Natural killer cell treated with Interleukin-12 subunit alpha and Interleukin-12 subunit beta and Interleukin-15 and Interleukin-18, amount 100 ng/mL, for 72 hours (primary cell): ENCODE results near the gene SPP2. TPM values are rescaled to one million over a fixed set of nuclear protein-coding genes. Genes with fewer than 3 reads are reported as not detected.
A peak's percentile ranks its signal among the peaks of the same experiment; 100 is the strongest.

Source experiments
- ATAC-seq, 2 donors: fragments of 150-1000 bp; cut with Tn5 transposase in 1 of 2; sonication (Bioruptor Pico), chemical (Tn5 transposase) in 1 of 2; 2 replicates each; pipeline ENCODE4 v1.10.0; 2021
- DNase-seq: peaks from one replicate; pipeline ENCODE4 v3.0.0; 2022; ENCODE audit warnings: low spot score
- H3K27ac Mint-ChIP-seq, 2 donors: 1 replicate in 1 of 2; 2 replicates in 1 of 2; pipeline ENCODE4 v1.8.0; 2022; ENCODE audit warnings: mixed read lengths in 2 of 2, mild to moderate bottlenecking in 1 of 2, moderate library complexity in 1 of 2
- H3K27me3 Mint-ChIP-seq, 2 donors: 1 replicate in 1 of 2; 2 replicates in 1 of 2; pipeline ENCODE4 v1.8.0; 2022; ENCODE audit warnings: mixed read lengths in 2 of 2
- H3K36me3 Mint-ChIP-seq: one replicate; pipeline ENCODE4 v1.8.0; 2022; ENCODE audit warnings: mixed read lengths
- H3K4me1 Mint-ChIP-seq, 2 donors: 1 replicate in 1 of 2; 2 replicates in 1 of 2; pipeline ENCODE4 v1.8.0; 2022; ENCODE audit warnings: low read depth in 2 of 2, mixed read lengths in 2 of 2, mild to moderate bottlenecking in 1 of 2
- H3K4me3 Mint-ChIP-seq: one replicate; pipeline ENCODE4 v1.8.0; 2022; ENCODE audit warnings: mixed read lengths
- H3K9me3 Mint-ChIP-seq: 2 replicates; pipeline ENCODE4 v1.8.0; 2022; ENCODE audit warnings: mixed read lengths
- total RNA-seq, 2 donors: library from RNA; stranded (reverse); gene quantifications; one replicate each; pipeline ENCODE4 v1.2.3, GENCODE V29; 2022

Gene SPP2
- total RNA-seq, 2 donors from 2014 or later, result not detected

DNA sequence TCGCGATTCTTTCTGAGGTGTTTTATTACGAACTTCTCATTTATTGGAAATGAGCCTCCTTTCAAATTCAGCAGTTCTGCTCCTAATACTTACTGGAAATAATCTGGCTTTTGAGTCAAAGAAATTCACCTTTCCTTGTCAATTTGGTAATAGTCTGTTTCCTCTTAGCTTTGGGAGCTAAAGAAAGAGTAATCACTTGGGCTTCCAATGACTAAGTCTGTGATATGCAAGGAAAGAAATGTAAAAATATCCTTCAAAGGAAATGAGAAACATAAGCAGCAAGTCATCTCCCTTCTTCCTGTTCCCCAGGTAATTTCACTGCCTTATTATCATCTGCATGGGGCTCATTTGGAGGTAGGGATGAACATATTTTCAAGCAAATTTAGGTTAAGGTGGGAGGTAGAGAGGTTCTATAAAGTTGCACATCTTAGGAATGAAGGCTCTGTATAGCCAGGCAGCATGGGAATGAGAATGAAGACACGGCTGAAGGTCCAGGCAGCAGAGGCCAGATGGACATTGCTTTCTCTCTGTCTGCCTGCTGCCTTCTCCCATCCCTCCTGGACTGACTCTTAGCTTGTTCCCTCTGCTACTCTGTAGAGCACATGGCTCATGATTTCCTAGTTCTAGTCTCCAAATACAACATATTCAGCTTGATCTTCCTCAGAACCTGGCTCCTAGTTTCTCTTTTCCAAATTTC lies 1.0 kb downstream of the SPP2 start:
- H3K4me1 Mint-ChIP-seq, result peaks cover 6% of the 10 kb centered on the region in 2 donors
- no peaks in the 10 kb centered on the region for H3K36me3 Mint-ChIP-seq
- no peak for ATAC-seq
- no peak for DNase-seq
- no peak overlapping the region for H3K4me3 Mint-ChIP-seq
- H3K27me3 Mint-ChIP-seq, result peaks cover 0 to 19% of the 10 kb centered on the region in 2 donors
- no peaks in the 10 kb centered on the region for H3K9me3 Mint-ChIP-seq
- H3K27ac Mint-ChIP-seq, result no peak overlapping the region

DNA sequence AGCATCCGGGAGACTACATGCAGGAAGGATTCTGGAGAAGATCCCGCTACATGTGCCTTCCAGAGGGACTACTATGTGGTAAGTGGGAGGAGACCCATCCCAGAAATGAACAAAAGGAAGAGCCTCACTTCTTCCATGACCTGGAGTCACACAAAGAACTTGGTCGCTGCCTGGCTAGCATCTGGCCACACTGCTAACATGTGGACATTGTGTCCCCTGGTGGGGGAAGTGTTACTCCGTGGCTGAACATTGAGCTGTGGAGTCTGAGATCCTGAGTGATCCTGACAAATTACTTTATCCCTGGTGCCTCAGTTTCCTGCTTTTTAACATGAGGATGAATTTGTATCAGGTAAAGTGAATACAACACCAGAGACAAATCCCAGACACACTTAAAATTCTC lies 8.4 kb downstream of the SPP2 start:
- Mint-ChIP-seq H3K27me3 (peaks cover 0 to 18% of the 10 kb centered on the region in 2 donors), H3K36me3 (no peaks in the 10 kb centered on the region), H3K27ac (no peak overlapping the region), H3K4me3 (no peak overlapping the region), H3K4me1 (peaks cover 25 to 26% of the 10 kb centered on the region in 2 donors), H3K9me3 (no peaks in the 10 kb centered on the region)
- DNase-seq (no peak), ATAC-seq (no peak)

DNA sequence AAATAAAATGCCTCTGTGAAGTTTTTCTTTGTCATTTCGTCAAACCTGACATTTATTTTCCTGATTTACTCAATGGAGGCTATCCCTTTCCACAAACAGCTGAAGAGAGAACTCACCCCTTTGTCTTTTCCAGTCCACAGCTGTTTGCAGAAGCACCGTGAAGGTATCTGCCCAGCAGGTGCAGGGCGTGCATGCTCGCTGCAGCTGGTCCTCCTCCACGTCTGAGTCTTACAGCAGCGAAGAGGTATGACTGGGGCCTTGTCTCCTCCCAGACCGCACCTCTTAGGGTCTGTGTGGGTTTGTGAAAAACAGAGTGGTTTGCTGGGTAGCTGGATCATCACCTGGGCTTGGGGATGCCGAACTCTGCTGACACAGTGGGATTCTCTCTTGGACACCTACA lies 9.7 kb downstream of the SPP2 start:
- Mint-ChIP-seq H3K36me3 (no peaks in the 10 kb centered on the region), H3K9me3 (no peaks in the 10 kb centered on the region), H3K4me3 (no peak overlapping the region), H3K27me3 (peaks cover 0 to 18% of the 10 kb centered on the region in 2 donors), H3K27ac (no peak overlapping the region), H3K4me1 (peaks cover 26 to 31% of the 10 kb centered on the region in 2 donors)
- DNase-seq (no peak), ATAC-seq (no peak)

DNA sequence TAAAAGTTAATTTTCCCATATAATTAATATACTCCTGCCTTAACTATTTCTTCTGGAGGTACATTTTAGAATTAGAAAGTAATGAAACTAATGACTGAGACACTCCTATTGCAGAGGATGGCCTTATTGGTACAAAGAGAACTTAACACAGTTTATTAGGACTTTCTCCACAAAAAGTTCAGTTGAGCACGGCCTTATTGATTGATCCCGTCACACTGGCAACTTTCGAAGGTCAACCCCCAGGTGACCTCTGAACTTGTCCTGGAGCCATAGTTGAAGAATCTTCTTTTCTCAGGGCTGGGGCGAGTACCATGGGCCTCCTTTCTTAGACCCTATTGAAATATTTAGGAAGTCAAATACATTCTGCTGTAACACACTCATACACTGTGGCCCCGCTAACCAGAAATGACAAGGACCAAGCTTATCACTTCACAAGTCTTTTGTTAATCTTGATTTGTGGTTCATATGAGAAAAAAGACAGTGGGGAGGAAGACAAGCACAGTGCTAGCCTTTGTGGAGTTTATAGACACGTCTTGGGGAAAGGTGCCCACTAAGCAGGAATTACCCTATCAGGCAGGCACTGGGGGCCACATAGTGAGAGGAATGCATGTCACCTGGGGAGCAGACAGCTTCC lies 11.2 kb downstream of the SPP2 start:
- H3K4me3 Mint-ChIP-seq, result peak overlapping the region; percentile 51

DNA sequence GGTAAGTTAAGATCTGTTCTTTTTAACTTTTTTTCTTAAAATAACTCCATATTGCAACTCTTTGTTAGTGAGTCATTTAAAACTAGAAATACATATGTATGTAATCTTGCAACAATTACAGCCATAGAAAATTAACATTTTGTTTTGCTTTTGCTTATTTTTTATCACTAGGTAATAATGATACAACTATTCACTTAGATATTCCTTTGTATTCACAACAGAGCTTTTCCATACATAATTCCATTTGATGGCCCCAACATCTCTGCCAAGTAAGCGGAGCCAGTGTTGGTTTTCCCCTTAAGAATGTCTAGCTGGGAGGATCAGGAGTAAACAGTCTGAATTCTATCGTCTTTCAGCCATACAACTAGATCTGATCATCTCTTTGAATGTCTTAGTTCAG lies 16.1 kb downstream of the SPP2 start:
- ATAC-seq, result no peak
- Mint-ChIP-seq H3K27ac (no peak overlapping the region), H3K36me3 (peaks cover 10% of the 10 kb centered on the region)

More for the DNA sequence above, 11.2 kb downstream of the SPP2 start:
- Mint-ChIP-seq H3K36me3 (no peaks in the 10 kb centered on the region), H3K4me1 (peaks cover 24 to 31% of the 10 kb centered on the region in 2 donors), H3K9me3 (no peaks in the 10 kb centered on the region), H3K27ac (peak overlapping the region; percentile 5 to 36), H3K27me3 (peaks cover 0 to 18% of the 10 kb centered on the region in 2 donors)
- DNase-seq (no peak), ATAC-seq (no peak)

DNA sequence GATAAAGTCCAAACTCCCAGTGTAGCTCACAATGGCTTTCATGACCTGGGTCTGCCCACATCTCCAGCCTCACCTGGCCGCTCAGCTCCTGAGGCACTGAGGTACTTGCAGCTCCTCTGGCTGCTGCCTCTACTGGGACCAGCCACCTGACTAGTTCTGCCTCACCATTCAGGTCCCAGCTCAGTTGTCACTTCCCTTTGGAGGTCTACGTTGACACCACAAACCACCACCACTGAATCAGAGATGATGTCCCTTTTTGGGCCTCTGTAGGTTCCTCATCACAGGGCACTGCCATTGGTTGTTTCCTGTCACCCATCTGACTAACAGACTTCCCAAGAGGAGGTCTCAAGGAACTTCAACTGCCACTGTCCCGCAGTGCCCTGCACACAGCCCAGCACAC lies 21.2 kb downstream of the SPP2 start:
- Mint-ChIP-seq H3K36me3 (peaks cover 10% of the 10 kb centered on the region), H3K27me3 (peaks cover 0 to 2% of the 10 kb centered on the region in 2 donors), H3K9me3 (peaks cover 8% of the 10 kb centered on the region), H3K27ac (no peak overlapping the region), H3K4me1 (peaks cover 24 to 26% of the 10 kb centered on the region in 2 donors), H3K4me3 (no peak overlapping the region)
- DNase-seq (no peak), ATAC-seq (peak; percentile 80 to 93)

More for the DNA sequence above, 16.1 kb downstream of the SPP2 start:
- peaks cover 0 to 9% of the 10 kb centered on the region in 2 donors for H3K27me3 Mint-ChIP-seq
- DNase-seq, result no peak
- peaks cover 24 to 26% of the 10 kb centered on the region in 2 donors for H3K4me1 Mint-ChIP-seq
- no peak overlapping the region for H3K4me3 Mint-ChIP-seq
- peaks cover 8% of the 10 kb centered on the region for H3K9me3 Mint-ChIP-seq

DNA sequence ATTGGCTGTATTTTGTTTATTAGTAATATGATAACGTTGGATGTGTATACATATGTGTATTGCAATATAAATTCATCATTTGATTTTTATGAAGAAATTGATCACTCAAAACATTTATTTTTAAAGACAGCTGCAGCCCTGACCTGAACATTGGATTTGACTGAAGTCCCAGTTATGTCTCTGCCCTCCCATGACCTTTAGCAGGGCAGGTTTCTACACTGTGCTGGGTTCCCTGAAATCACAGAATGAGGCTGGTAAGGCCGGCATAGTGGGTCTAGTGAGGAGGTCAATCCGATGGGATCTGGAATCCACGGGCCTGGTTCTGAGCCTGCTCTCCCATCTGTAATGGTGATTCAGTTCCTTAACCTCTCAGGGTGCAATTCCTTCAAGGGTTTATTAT lies 22.0 kb downstream of the SPP2 start:
- H3K36me3 Mint-ChIP-seq, result peaks cover 10% of the 10 kb centered on the region
- ATAC-seq (no peak), DNase-seq (no peak)
- peaks cover 32 to 34% of the 10 kb centered on the region in 2 donors for H3K4me1 Mint-ChIP-seq
- peaks cover 8% of the 10 kb centered on the region for H3K9me3 Mint-ChIP-seq
- H3K27me3 Mint-ChIP-seq, result peaks cover 0 to 2% of the 10 kb centered on the region in 2 donors
- no peak overlapping the region for H3K27ac Mint-ChIP-seq
- no peak overlapping the region for H3K4me3 Mint-ChIP-seq

DNA sequence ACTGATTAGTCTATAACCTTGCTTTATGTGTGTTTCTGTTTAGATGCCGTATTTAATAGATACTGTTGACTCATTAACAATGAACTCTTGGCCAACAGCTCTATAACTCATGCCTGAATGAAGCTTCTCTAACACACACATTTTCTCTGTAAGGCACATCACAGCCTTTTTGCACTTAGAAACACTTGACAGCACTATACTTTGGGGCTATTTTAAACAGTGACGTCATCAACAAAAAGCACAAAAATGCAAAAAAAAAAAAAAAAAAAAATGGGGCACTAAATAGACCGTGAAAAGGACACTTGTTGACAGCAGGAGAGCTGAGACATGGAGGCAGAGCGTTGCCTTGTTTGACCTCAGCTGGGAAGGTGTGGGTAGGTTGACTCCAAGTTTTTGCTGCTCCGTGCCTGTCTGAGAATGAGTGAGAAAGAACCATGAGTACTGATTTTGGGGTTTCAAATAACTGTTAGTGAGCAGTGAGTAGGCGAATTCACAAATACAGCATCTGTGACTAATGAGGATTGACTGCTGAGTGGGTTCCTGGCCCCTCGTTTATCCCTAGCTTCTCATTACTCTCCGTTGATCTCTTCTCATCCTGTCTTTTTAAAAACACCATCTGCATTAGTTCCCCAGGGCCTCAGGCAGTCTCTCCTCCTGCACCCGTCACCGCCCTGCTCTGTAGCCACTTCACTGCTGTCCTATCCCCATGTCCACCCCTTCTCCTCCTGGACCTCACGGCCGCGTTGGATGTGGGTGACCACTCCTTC lies 24.4 kb downstream of the SPP2 start:
- H3K27me3 Mint-ChIP-seq, result peaks cover 0 to 2% of the 10 kb centered on the region in 2 donors
- H3K9me3 Mint-ChIP-seq, result peaks cover 5% of the 10 kb centered on the region
- DNase-seq (no peak), ATAC-seq (no peak)
- H3K4me1 Mint-ChIP-seq, result peaks cover 48 to 49% of the 10 kb centered on the region in 2 donors
- H3K4me3 Mint-ChIP-seq, result no peak overlapping the region
- H3K36me3 Mint-ChIP-seq, result no peaks in the 10 kb centered on the region
- H3K27ac Mint-ChIP-seq, result no peak overlapping the region

DNA sequence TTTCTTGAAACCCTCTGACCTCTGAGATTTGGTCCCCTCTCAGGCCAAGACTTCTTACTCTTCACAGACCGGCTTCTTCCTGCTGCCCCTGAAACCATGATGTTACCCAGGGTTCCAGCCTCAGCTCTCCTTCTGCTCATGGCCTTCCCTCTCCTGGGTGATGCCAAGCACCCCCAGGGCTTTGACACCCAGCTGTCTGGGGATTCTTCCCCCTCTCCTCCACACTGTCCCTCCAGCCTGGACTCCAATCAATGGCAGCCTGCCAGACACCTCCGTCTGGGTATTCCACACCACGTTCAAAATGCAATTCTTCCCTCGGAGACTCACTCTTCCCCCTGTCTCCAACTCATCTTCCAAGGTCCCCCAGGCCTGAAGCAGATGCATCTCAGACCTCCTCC lies 25.0 kb downstream of the SPP2 start:
- ATAC-seq (no peak), DNase-seq (no peak)
- Mint-ChIP-seq H3K4me1 (peaks cover 48 to 53% of the 10 kb centered on the region in 2 donors), H3K27me3 (peaks cover 0 to 2% of the 10 kb centered on the region in 2 donors), H3K27ac (peak overlapping the region; percentile 10 to 30), H3K36me3 (no peaks in the 10 kb centered on the region), H3K9me3 (peaks cover 5% of the 10 kb centered on the region), H3K4me3 (no peak overlapping the region)

DNA sequence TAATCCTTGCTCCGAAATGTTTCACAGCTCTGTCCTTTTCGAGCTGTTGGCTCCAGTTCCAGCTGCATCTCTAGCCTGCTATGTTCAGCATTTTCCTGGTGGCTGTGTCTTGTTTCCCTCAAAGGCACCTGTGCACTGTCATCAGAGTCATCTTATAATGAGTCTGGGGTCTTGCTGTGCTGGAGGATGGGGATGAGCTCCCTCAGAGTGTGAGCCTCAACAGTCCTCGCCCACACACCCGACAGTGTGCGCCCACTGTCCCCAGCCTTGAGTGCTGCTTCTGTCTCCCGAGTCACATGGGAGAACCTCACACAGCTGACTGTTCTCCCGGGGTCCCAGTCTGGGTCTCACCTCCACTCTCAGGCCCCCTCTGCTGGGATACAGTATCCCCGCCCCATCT lies 25.4 kb downstream of the SPP2 start:
- peak overlapping the region; percentile 10 to 30 for H3K27ac Mint-ChIP-seq
- no peaks in the 10 kb centered on the region for H3K27me3 Mint-ChIP-seq
- ATAC-seq, result no peak
- H3K9me3 Mint-ChIP-seq, result peaks cover 2% of the 10 kb centered on the region
- no peak overlapping the region for H3K4me3 Mint-ChIP-seq
- H3K36me3 Mint-ChIP-seq, result peaks cover under 1% of the 10 kb centered on the region
- no peak for DNase-seq
- H3K4me1 Mint-ChIP-seq, result peaks cover 48 to 50% of the 10 kb centered on the region in 2 donors

DNA sequence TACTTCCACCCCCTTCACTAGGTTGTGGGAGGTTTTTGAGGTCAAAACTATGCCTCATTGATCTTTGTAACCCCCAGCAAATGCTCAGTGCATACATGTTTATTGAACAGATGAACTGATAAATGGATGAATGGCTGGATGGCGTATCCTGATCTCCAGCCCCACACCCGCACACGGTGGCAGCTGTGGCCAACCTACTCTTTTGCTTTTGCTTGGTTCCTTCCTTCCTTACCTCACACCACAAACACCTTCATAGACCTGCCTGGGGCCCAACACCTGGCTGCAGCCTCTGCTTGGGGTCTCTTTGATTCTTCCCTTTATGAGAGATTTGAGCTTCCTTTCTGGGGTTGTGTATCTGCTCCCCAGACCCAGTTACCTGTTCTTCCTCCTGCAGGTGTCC lies 25.9 kb downstream of the SPP2 start:
- no peak for ATAC-seq
- H3K4me1 Mint-ChIP-seq, result peaks cover 46 to 47% of the 10 kb centered on the region in 2 donors

DNA sequence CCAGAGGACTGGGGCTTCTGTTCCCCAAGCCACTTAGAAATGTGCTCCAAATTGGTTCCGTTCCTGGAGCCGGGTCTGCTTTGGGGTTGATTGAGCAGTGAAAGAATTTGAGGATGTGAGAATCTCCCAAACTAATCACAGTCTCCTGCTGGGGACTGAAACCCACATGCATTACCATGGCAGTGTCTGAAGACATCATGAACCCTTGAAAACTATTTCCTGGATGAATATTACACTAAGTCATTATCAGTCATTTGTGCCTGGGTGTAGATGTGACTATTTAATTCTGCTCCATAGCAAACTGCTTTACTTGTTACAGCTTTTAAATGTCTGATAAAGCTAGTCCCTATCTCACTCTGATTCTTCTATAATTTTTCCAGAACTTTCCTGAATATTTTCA lies 27.6 kb downstream of the SPP2 start:
- Mint-ChIP-seq H3K27ac (peak overlapping the region; percentile 44 to 64), H3K27me3 (no peaks in the 10 kb centered on the region), H3K4me1 (peaks cover 42 to 45% of the 10 kb centered on the region in 2 donors), H3K4me3 (peak overlapping the region; percentile 58), H3K36me3 (peaks cover 4% of the 10 kb centered on the region), H3K9me3 (no peaks in the 10 kb centered on the region)
- ATAC-seq (peak in 1 of 2 donors; percentile 56), DNase-seq (no peak)

More for the DNA sequence above, 25.9 kb downstream of the SPP2 start:
- Mint-ChIP-seq H3K27ac (peak overlapping the region in 1 of 2 donors; percentile 64), H3K27me3 (no peaks in the 10 kb centered on the region), H3K4me3 (peak overlapping the region; percentile 58), H3K9me3 (no peaks in the 10 kb centered on the region), H3K36me3 (peaks cover 4% of the 10 kb centered on the region)
- no peak for DNase-seq

DNA sequence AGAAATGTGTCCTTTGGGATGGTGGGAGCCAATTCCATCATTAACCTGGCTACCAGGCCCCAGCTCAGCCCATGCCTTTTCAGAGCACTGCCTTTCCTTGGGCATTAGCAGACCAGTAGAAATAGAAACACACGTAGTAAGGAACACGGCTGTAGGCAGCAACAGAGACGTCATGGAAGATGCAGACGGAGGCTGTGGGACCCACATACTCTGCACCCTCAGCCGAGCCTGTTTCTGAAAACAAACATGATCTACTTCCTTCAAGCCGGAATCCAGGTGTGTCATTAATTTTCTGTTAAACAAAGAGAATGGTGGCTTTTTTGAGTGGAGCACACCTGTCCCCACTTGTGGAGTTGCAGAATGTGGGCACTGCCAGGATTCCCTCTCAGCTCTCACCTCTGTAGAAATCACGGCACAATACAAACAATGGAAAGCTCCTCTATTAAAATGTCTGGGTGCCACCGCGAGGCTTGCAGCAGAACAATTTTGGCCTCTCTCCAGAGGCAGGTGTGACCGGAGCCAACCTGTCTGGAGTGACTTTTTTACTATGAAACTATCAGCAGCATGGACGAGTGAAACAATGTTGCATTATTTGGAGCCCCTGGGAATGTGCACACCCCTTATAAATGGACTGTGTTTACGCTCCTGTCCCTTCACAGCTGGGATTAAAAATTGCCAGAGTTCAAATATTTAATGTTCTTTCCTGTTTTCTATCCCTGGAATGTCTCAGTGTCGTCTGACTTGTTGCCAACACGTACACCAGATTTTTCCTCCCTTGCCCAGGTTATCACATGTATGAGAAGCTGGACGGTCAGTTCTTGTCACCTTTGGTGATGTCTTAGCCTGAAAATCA lies 31.7 kb downstream of the SPP2 start:
- no peaks in the 10 kb centered on the region for H3K9me3 Mint-ChIP-seq
- H3K4me3 Mint-ChIP-seq, result no peak overlapping the region
- ATAC-seq (no peak), DNase-seq (no peak)
- peaks cover 0 to 5% of the 10 kb centered on the region in 2 donors for H3K27me3 Mint-ChIP-seq
- no peak overlapping the region for H3K27ac Mint-ChIP-seq
- peaks cover 4% of the 10 kb centered on the region for H3K36me3 Mint-ChIP-seq
- peaks cover 40 to 43% of the 10 kb centered on the region in 2 donors for H3K4me1 Mint-ChIP-seq
